H9 (cell line): ENCODE data around the gene BCKDHA. TPM values are rescaled to one million over a fixed set of nuclear protein-coding genes. Genes with fewer than 3 reads are reported as not detected.

Source experiments
- DNase-seq: peaks from one replicate; pipeline ENCODE4 v3.0.0-alpha.2; 2017
- H2AFZ ChIP-seq: one replicate; pipeline ENCODE4 v1.6.1; 2013; ENCODE audit warnings: mild to moderate bottlenecking, low read length, control low read depth, moderate library complexity
- H2AK5ac ChIP-seq: 2 replicates; pipeline ENCODE4 v1.6.1; 2013; ENCODE audit warnings: low read length, control low read depth, mixed read lengths; ENCODE audit not compliant: insufficient read length
- H2BK120ac ChIP-seq: one replicate; pipeline ENCODE4 v1.6.1; 2013; ENCODE audit warnings: low read depth, mild to moderate bottlenecking, low read length, control low read depth, inconsistent platforms; ENCODE audit not compliant: poor library complexity, severe bottlenecking
- H2BK12ac ChIP-seq: 2 replicates; pipeline ENCODE4 v1.6.1; 2013; ENCODE audit warnings: low read length, control low read depth, mixed read lengths, low read depth; ENCODE audit not compliant: insufficient read length
- H2BK15ac ChIP-seq: 2 replicates; pipeline ENCODE4 v1.6.1; 2013; ENCODE audit warnings: low read depth, low read length, control low read depth
- H2BK20ac ChIP-seq: one replicate; pipeline ENCODE4 v1.6.1; 2013; ENCODE audit warnings: low read depth, mild to moderate bottlenecking, low read length, control low read depth, inconsistent platforms; ENCODE audit not compliant: poor library complexity, severe bottlenecking
- H2BK5ac ChIP-seq: 2 replicates; pipeline ENCODE4 v1.6.1; 2013; ENCODE audit warnings: low read length, control low read depth, mixed read lengths; ENCODE audit not compliant: insufficient read length
- H3K14ac ChIP-seq: 2 replicates; pipeline ENCODE4 v1.6.1; 2013; ENCODE audit warnings: low read length, control low read depth; ENCODE audit not compliant: insufficient read depth
- H3K18ac ChIP-seq: 2 replicates; pipeline ENCODE4 v1.6.1; 2013; ENCODE audit warnings: low read depth, mild to moderate bottlenecking, mixed read lengths, low read length, control low read depth; ENCODE audit not compliant: insufficient read length
- H3K23ac ChIP-seq: 2 replicates; pipeline ENCODE4 v1.6.1; 2013; ENCODE audit warnings: low read length, control low read depth, mixed read lengths, low read depth; ENCODE audit not compliant: insufficient read length
- H3K23me2 ChIP-seq: 2 replicates; pipeline ENCODE4 v1.6.1; 2013; ENCODE audit warnings: low read depth, mild to moderate bottlenecking, mixed read lengths, low read length, control low read depth; ENCODE audit not compliant: insufficient read length, poor library complexity, severe bottlenecking
- H3K27ac ChIP-seq: 2 replicates; pipeline ENCODE4 v1.5.1; 2013; ENCODE audit warnings: low read length, control low read depth, mixed read lengths, low read depth; ENCODE audit not compliant: insufficient read length
- H3K27me3 ChIP-seq: 2 replicates; pipeline ENCODE4 v1.6.1; 2013; ENCODE audit warnings: low read length, control low read depth, inconsistent platforms; ENCODE audit not compliant: insufficient read depth
- H3K4ac ChIP-seq: 2 replicates; pipeline ENCODE4 v1.6.1; 2013; ENCODE audit warnings: low read depth, mild to moderate bottlenecking, control low read depth, inconsistent platforms, low read length, moderate library complexity
- H3K4me1 ChIP-seq: 2 replicates; pipeline ENCODE4 v1.6.1; 2013; ENCODE audit warnings: low read length, control low read depth, inconsistent platforms; ENCODE audit not compliant: insufficient read depth
- H3K4me2 ChIP-seq: 2 replicates; pipeline ENCODE4 v1.6.1; 2013; ENCODE audit warnings: low read length, control low read depth, mixed read lengths; ENCODE audit not compliant: insufficient read length, insufficient read depth
- H3K56ac ChIP-seq: 2 replicates; pipeline ENCODE4 v1.6.1; 2013; ENCODE audit warnings: low read depth, mild to moderate bottlenecking, mixed read lengths, low read length, control low read depth; ENCODE audit not compliant: insufficient read length
- H3K79me1 ChIP-seq: 2 replicates; pipeline ENCODE4 v1.6.1; 2013; ENCODE audit warnings: low read depth, mild to moderate bottlenecking, moderate library complexity, low read length, control low read depth, inconsistent platforms; ENCODE audit not compliant: insufficient read depth, poor library complexity, severe bottlenecking
- H3K79me2 ChIP-seq: 2 replicates; pipeline ENCODE4 v1.6.1; 2013; ENCODE audit warnings: low read length, control low read depth, inconsistent platforms; ENCODE audit not compliant: insufficient read depth
- H3K9ac ChIP-seq: 2 replicates; pipeline ENCODE4 v1.6.1; 2013; ENCODE audit warnings: low read length, control low read depth, mixed read lengths; ENCODE audit not compliant: insufficient read length; ENCODE audit errors: extremely low read depth
- H3K9me3 ChIP-seq: one replicate; pipeline ENCODE4 v1.6.1; 2013; ENCODE audit warnings: low read depth, low read length, inconsistent platforms; ENCODE audit not compliant: control insufficient read depth
- H3T11ph ChIP-seq: one replicate; pipeline ENCODE4 v1.6.1; 2013; ENCODE audit warnings: mild to moderate bottlenecking, low read length, control low read depth, inconsistent platforms
- H4K20me1 ChIP-seq: one replicate; pipeline ENCODE4 v1.6.1; 2013; ENCODE audit not compliant: control insufficient read depth, insufficient read length, insufficient read depth
- H4K5ac ChIP-seq: 2 replicates; pipeline ENCODE4 v1.6.1; 2013; ENCODE audit warnings: low read depth, mild to moderate bottlenecking, mixed read lengths, low read length, control low read depth; ENCODE audit not compliant: insufficient read length
- H4K8ac ChIP-seq: replicated peaks from 2 replicates; pipeline ENCODE4 v1.6.1; 2013; ENCODE audit warnings: low read length, control low read depth, mixed read lengths, low read depth; ENCODE audit not compliant: insufficient read length
- H4K91ac ChIP-seq: 2 replicates; pipeline ENCODE4 v1.6.1; 2013; ENCODE audit warnings: low read depth, mild to moderate bottlenecking, moderate library complexity, mixed read lengths, low read length, control low read depth; ENCODE audit not compliant: insufficient read length
- H3K27ac Mint-ChIP-seq, 3 experiments: 2 replicates in 2 of 3; 3 replicates in 1 of 3; pipeline ENCODE4 v1.8.0; 2020 to 2021; ENCODE audit warnings: mixed read lengths in 3 of 3, mild to moderate bottlenecking in 1 of 3, moderate library complexity in 1 of 3
- H3K27me3 Mint-ChIP-seq: 2 replicates; pipeline ENCODE4 v1.8.0; 2021; ENCODE audit warnings: low read depth, mild to moderate bottlenecking, moderate library complexity, mixed read lengths
- H3K36me3 Mint-ChIP-seq, 3 experiments: 2 replicates in 2 of 3; 3 replicates in 1 of 3; pipeline ENCODE4 v1.8.0; 2020 to 2021; ENCODE audit warnings: low read depth in 3 of 3, mixed read lengths in 3 of 3; ENCODE audit not compliant: insufficient read depth in 1 of 3
- H3K4me1 Mint-ChIP-seq, 2 experiments: 2 replicates each; pipeline ENCODE4 v1.8.0; 2020; ENCODE audit warnings: mixed read lengths in 2 of 2
- H3K4me3 Mint-ChIP-seq, 2 experiments: 2 replicates in 1 of 2; 3 replicates in 1 of 2; pipeline ENCODE4 v1.8.0; 2020 to 2021; ENCODE audit warnings: mild to moderate bottlenecking in 2 of 2, mixed read lengths in 2 of 2, moderate library complexity in 1 of 2
- H3K9me3 Mint-ChIP-seq, 2 experiments: 2 replicates in 1 of 2; 3 replicates in 1 of 2; pipeline ENCODE4 v1.8.0; 2020; ENCODE audit warnings: mild to moderate bottlenecking in 2 of 2, mixed read lengths in 2 of 2, moderate library complexity in 1 of 2
- WGBS: extraction: QIAGEN DNeasy Blood & Tissue Kit; methylation state at CpG from one replicate; pipeline ENCODE4 v1.1.7; 2013; ENCODE audit warnings: missing lambda C conversion rate, low lambda C conversion rate, mixed read lengths; ENCODE audit not compliant: insufficient read length; ENCODE audit errors: extremely low coverage; 5-methylcytosine and 5-hydroxymethylcytosine counted together
- total RNA-seq: library from RNA; stranded (reverse); gene quantifications from 2 replicates; pipeline ENCODE4 v1.2.1, GENCODE V29; 2021
- TF ChIP-seq, protein P1 (sequence below): fragments of 200-600 bp; sonication (generic); conservative IDR thresholded peaks from 3 replicates; pipeline ENCODE4 v1.8.0; 2021; ENCODE audit warnings: antibody characterized with exemption, mild to moderate bottlenecking

BCKDHA gene
- total RNA-seq, 1 experiment from 2014 or later = 21.1 TPM

DNA sequence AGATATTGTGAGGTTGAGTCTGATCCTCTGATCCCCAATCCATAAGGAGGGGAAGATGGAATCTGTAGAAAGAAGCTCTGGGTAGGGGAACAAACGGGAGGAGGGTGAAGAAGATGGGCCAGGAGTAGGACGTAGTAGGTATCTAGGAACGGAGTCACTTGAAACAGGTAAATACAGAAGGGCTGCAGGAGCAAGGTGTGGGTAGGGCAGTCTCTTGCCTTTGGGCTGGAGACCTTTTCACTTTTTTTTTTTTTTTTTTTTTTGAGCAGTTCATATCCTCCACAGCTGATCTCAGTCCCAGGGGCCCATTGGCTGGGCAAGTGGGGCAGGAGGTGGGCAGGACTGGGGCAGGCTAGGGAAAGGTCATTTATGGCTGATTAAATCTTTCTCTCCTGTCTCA, 1.5 kb downstream of the BCKDHA start:
- Histone ChIP-seq H3K27me3 (no peaks in the 10 kb centered on the region), H2BK15ac (no peak overlapping the region), H2BK12ac (no peak overlapping the region), H3K18ac (no peak overlapping the region), H3T11ph (no peak overlapping the region), H3K9ac (no peak overlapping the region), H3K23me2 (peaks cover 9% of the 10 kb centered on the region), H3K79me2 (no peaks in the 10 kb centered on the region), H2AFZ (no peak overlapping the region), H3K56ac (no peak overlapping the region), H3K14ac (no peak overlapping the region), H4K20me1 (no peaks in the 10 kb centered on the region), H3K4me2 (peak overlapping the region; percentile 83), H4K5ac (no peak overlapping the region), H3K27ac (no peak overlapping the region), H3K79me1 (peaks cover 6% of the 10 kb centered on the region), H3K9me3 (no peaks in the 10 kb centered on the region), H2BK5ac (no peak overlapping the region), H4K91ac (no peak overlapping the region), H2AK5ac (no peak overlapping the region), H3K4ac (no peak overlapping the region), H2BK120ac (no peak overlapping the region), H3K4me1 (no peaks in the 10 kb centered on the region), H3K23ac (no peak overlapping the region), H2BK20ac (no peak overlapping the region), H4K8ac (no peak overlapping the region)
- H3K36me3 Mint-ChIP-seq = peaks cover 0 to 12% (median 0%) of the 10 kb centered on the region in 3 experiments; a peak in 4 of 7 replicates
- H3K27ac Mint-ChIP-seq = peak overlapping the region; percentile 14 to 100 (median 88); a peak in 4 of 7 replicates
- H3K9me3 Mint-ChIP-seq = no peaks in the 10 kb centered on the region; a peak in 1 of 5 replicates
- peak overlapping the region; percentile 98 to 99 for H3K4me3 Mint-ChIP-seq
- H3K4me1 Mint-ChIP-seq = peaks cover 21 to 24% of the 10 kb centered on the region in 2 experiments
- no peaks in the 10 kb centered on the region; the same call in 1 of the 2 replicates for H3K27me3 Mint-ChIP-seq
- WGBS = no CpG with 5 or more reads among the region's 3 CpGs
- no peak for DNase-seq
- TF ChIP-seq, protein P1, sequence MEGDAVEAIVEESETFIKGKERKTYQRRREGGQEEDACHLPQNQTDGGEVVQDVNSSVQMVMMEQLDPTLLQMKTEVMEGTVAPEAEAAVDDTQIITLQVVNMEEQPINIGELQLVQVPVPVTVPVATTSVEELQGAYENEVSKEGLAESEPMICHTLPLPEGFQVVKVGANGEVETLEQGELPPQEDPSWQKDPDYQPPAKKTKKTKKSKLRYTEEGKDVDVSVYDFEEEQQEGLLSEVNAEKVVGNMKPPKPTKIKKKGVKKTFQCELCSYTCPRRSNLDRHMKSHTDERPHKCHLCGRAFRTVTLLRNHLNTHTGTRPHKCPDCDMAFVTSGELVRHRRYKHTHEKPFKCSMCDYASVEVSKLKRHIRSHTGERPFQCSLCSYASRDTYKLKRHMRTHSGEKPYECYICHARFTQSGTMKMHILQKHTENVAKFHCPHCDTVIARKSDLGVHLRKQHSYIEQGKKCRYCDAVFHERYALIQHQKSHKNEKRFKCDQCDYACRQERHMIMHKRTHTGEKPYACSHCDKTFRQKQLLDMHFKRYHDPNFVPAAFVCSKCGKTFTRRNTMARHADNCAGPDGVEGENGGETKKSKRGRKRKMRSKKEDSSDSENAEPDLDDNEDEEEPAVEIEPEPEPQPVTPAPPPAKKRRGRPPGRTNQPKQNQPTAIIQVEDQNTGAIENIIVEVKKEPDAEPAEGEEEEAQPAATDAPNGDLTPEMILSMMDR = no peak
